Muscle layer of colon (tissue), 2 donors: ENCODE measurements around the gene TRAPPC14.

Source experiments
- H3K27ac ChIP-seq: one replicate; pipeline ENCODE4 v1.7.0; 2013; ENCODE audit warnings: low read depth, mild to moderate bottlenecking, low read length, moderate library complexity
- H3K27me3 ChIP-seq, 2 donors: one replicate each; pipeline ENCODE4 v1.7.0; 2013; ENCODE audit warnings: low read length in 2 of 2, mild to moderate bottlenecking in 2 of 2; ENCODE audit not compliant: insufficient read depth in 2 of 2, control insufficient read depth in 1 of 2
- H3K36me3 ChIP-seq: one replicate; pipeline ENCODE4 v1.7.0; 2013; ENCODE audit warnings: mild to moderate bottlenecking, low read length; ENCODE audit not compliant: insufficient read depth
- H3K4me1 ChIP-seq: one replicate; pipeline ENCODE4 v1.7.0; 2013; ENCODE audit warnings: mild to moderate bottlenecking, low read length; ENCODE audit not compliant: insufficient read depth
- H3K4me3 ChIP-seq, 2 donors: one replicate each; pipeline ENCODE4 v1.7.0; 2013; ENCODE audit warnings: low read length in 2 of 2, low read depth in 1 of 2, mild to moderate bottlenecking in 1 of 2, moderate library complexity in 1 of 2
- H3K9ac ChIP-seq: one replicate; pipeline ENCODE4 v1.7.0; 2013; ENCODE audit warnings: low read length
- H3K9me3 ChIP-seq: one replicate; pipeline ENCODE4 v1.7.0; 2013; ENCODE audit warnings: mild to moderate bottlenecking, low read length
- donor health status: abdominal sarcoma.
- donor health status: Adenocarcinoma of cecum.

Gene TRAPPC14

DNA sequence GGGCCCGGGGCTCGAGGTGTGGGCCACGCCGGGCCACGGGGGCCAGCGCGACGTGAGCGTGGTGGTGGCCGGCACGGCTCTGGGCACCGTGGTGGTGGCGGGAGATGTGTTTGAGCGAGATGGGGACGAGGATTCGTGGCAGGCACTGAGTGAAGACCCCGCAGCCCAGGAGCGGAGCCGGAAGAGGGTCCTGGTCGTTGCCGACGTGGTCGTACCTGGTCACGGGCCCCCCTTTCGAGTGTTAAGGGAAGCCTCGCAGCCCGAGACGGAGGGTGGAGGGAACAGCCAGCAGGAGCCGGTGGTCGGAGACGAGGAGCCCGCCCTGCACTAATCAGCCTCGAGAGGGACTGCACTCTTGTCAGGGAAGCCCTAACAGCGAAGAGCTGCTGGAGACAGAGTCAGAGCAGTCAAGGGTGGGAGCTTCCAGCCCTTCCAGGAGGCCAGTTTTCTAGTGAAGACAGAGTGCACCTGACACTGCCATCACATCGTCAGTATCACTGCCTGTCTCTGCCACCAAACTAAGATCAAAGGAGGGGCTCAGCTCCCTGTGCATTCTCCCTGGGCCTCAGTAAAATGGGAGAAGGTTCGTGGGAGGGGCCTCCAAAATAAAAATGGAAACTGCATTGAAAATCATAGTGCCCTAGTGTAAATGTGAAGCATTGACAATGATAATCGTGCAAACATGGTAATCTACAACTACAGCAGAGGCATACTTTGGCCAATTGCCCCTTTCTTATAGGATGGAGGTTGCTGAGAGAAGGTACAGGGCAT, 30.5 kb downstream of the TRAPPC14 start:
- Histone ChIP-seq H3K27me3 (no peaks in the 10 kb centered on the region), H3K36me3 (peaks cover 11% of the 10 kb centered on the region), H3K4me3 (peak overlapping the region; percentile 92 to 94), H3K9me3 (no peaks in the 10 kb centered on the region), H3K9ac (peak overlapping the region; percentile 93), H3K4me1 (peaks cover 19% of the 10 kb centered on the region), H3K27ac (peak overlapping the region; percentile 98)

GRCh38 chr7:100126931-100127865, 31.3 kb downstream of the TRAPPC14 start, which contains the start of gene MBLAC1:
MBLAC1 (plus strand) TSS chr7:100126967; CDS start chr7:100127396, 429 bp downstream.
- Histone ChIP-seq H3K4me3 (peak within 1 kb of the TSS; percentile 92 to 94), H3K27ac (peak within 1 kb of the TSS; percentile 98), H3K36me3 (peaks cover 19% of the 10 kb centered on the region), H3K4me1 (peaks cover 14% of the 10 kb centered on the region), H3K9me3 (no peaks in the 10 kb centered on the region), H3K27me3 (no peaks in the 10 kb centered on the region), H3K9ac (peak within 1 kb of the TSS; percentile 93)

DNA sequence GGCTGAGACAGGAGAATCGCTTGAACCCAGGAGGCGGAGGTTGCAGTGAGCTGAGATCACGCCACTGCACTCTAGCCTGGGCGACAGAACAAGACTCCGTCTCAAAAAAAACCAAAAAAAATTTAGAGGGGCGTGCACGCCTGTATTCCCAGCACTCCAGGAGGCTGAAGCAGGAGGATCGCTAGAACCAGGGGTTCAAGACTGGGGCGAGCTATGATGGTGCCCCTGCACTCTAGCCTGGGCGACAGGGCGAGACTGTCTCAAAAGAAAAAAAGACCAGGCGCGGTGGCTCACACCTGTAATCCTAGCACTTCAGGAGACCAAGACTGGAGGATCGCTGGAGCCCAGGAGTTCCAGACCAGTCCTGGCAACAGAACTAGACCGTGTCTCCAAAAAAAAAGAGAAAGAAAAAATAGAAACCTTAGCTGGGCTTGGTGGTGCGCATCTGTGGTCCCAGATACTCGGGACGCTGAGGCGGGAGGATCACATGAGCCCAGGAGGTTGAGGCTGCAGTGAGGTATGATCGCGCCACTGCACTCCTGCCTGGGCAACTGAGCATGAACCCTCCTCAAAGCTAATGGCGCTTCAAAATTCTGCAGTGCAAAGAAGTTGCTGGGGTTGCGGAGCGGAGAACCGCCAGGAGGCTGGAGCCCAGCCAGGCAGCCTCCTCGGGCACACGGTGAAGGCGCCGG, 32.1 kb downstream of the TRAPPC14 start:
- Histone ChIP-seq H3K4me1 (peaks cover 14% of the 10 kb centered on the region), H3K4me3 (peak overlapping the region; percentile 92 to 94)

DNA sequence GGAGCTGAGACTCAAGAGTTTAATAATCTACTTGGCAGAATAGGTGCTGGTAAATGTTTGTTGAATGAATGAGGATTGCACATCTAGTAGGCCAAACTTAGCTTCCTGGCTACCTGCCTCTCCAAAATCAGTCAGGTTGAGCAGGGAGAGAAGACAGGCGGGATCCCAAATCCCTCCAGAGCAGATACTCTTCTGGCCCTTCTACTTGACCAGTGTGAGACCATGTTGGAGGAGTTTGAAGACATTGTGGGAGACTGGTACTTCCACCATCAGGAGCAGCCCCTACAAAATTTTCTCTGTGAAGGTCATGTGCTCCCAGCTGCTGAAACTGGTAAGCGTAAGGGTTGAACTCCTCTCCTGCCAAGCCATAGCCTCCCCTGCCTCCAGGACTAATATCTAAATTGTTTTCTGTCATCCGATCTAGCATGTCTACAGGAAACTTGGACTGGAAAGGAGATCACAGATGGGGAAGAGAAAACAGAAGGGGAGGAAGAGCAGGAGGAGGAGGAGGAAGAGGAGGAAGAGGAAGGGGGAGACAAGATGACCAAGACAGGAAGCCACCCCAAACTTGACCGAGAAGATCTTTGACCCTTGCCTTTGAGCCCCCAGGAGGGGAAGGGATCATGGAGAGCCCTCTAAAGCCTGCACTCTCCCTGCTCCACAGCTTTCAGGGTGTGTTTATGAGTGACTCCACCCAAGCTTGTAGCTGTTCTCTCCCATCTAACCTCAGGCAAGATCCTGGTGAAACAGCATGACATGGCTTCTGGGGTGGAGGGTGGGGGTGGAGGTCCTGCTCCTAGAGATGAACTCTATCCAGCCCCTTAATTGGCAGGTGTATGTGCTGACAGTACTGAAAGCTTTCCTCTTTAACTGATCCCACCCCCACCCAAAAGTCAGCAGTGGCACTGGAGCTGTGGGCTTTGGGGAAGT, 34.0 kb downstream of the TRAPPC14 start:
- H3K9ac ChIP-seq = no peak overlapping the region
- peaks cover 16% of the 10 kb centered on the region for H3K4me1 ChIP-seq
- peaks cover 22% of the 10 kb centered on the region for H3K36me3 ChIP-seq
- H3K9me3 ChIP-seq = no peaks in the 10 kb centered on the region
- no peak overlapping the region for H3K27ac ChIP-seq
- no peaks in the 10 kb centered on the region for H3K27me3 ChIP-seq
- H3K4me3 ChIP-seq = no peak overlapping the region

More for the DNA sequence above, 32.1 kb downstream of the TRAPPC14 start:
- peak overlapping the region; percentile 98 for H3K27ac ChIP-seq
- H3K9ac ChIP-seq = peak overlapping the region; percentile 93
- peaks cover 22% of the 10 kb centered on the region for H3K36me3 ChIP-seq
- no peaks in the 10 kb centered on the region for H3K9me3 ChIP-seq
- no peaks in the 10 kb centered on the region for H3K27me3 ChIP-seq

GRCh38 chr7:100122568-100122967, 36.0 kb downstream of the TRAPPC14 start:
- H3K9ac ChIP-seq = no peak overlapping the region
- no peak overlapping the region for H3K4me3 ChIP-seq
- H3K9me3 ChIP-seq = no peaks in the 10 kb centered on the region
- H3K36me3 ChIP-seq = peaks cover 22% of the 10 kb centered on the region
- H3K4me1 ChIP-seq = peaks cover 16% of the 10 kb centered on the region
- H3K27me3 ChIP-seq = no peaks in the 10 kb centered on the region
- H3K27ac ChIP-seq = no peak overlapping the region

DNA sequence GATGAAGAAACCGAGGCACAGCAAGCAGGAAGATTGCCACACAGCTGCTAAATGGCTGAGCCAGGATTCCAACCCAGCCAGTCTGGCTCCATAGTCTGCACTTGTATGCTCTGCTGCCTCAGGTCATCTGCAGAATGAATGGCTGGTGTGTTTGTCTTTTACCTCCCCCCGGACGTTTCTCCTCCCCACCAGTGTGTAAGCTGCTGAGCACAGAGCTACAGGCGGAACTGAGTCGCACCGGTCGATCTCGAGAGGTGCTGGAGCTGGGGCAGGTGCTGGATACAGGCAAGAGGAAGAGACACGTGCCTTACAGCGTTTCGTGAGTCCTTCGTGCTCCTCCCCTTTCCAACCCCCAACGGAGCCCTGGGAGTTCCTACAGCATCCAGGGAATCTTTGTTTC, 36.5 kb downstream of the TRAPPC14 start:
- H3K9ac ChIP-seq = no peak overlapping the region
- H3K9me3 ChIP-seq = no peaks in the 10 kb centered on the region
- no peak overlapping the region for H3K27ac ChIP-seq
- H3K27me3 ChIP-seq = no peaks in the 10 kb centered on the region
- H3K36me3 ChIP-seq = peaks cover 22% of the 10 kb centered on the region
- no peak overlapping the region for H3K4me3 ChIP-seq
- H3K4me1 ChIP-seq = peaks cover 16% of the 10 kb centered on the region

DNA sequence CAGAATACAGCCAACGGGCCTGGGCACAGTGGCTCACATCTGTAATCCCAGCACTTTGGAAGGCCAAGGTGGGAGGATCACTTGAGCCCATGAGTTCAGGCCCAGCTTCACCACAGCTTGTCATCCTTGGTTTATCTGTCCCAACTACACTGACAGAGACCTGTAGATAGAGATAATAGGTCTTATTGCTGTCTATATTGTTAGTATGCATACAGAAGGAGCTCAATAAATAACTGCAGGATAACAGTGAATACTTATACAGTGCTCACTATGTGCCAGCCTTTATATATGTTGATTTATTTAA, 37.8 kb downstream of the TRAPPC14 start:
- H3K4me1 ChIP-seq = peaks cover 16% of the 10 kb centered on the region
- H3K9ac ChIP-seq = peak overlapping the region; percentile 16
- no peaks in the 10 kb centered on the region for H3K27me3 ChIP-seq
- H3K9me3 ChIP-seq = no peaks in the 10 kb centered on the region
- peak overlapping the region in 1 of 2 donors; percentile 97 for H3K4me3 ChIP-seq
- H3K36me3 ChIP-seq = peaks cover 22% of the 10 kb centered on the region
- no peak overlapping the region for H3K27ac ChIP-seq

- H3K9me3 ChIP-seq = no peaks in the 10 kb centered on the region
- peak overlapping the region; percentile 25 for H3K9ac ChIP-seq
- no peaks in the 10 kb centered on the region for H3K27me3 ChIP-seq
- peaks cover 20% of the 10 kb centered on the region for H3K36me3 ChIP-seq
- H3K4me3 ChIP-seq = peak overlapping the region; percentile 75 to 97
- peaks cover 16% of the 10 kb centered on the region for H3K4me1 ChIP-seq
- peak overlapping the region; percentile 80 for H3K27ac ChIP-seq
Observed at GRCh38 chr7:100119970-100120732, 38.4 kb downstream of the TRAPPC14 start.

- no peaks in the 10 kb centered on the region for H3K27me3 ChIP-seq
- H3K9ac ChIP-seq = peak within 1 kb of the TSS; percentile 59
- H3K27ac ChIP-seq = peak within 1 kb of the TSS; percentile 80
- H3K4me1 ChIP-seq = peaks cover 16% of the 10 kb centered on the region
- peak within 1 kb of the TSS; percentile 75 to 97 for H3K4me3 ChIP-seq
- peaks cover 17% of the 10 kb centered on the region for H3K36me3 ChIP-seq
- no peaks in the 10 kb centered on the region for H3K9me3 ChIP-seq
Observed at GRCh38 chr7:100119072-100119969, 39.2 kb downstream of the TRAPPC14 start, which contains the start of the genes CNPY4 and TAF6. CNPY4 (plus strand) TSS chr7:100119634; CDS start chr7:100119745, 111 bp downstream. TAF6 (minus strand) TSS chr7:100119358; CDS start chr7:100114209, 5,149 bp downstream.
